ENCODE measurements around the gene SNX22.

Gene SNX22

GRCh38 chr15:64137226-64137833 is 14.2 kb upstream of the SNX22 start:
- Histone ChIP-seq H3K9me3 (replicated peaks; ENCODE audit: low read length) (no peaks in the 10 kb centered on the region), H3K4me1 (ENCODE audit: control insufficient read depth, insufficient read depth, low read length) (no peaks in the 10 kb centered on the region), H3K9ac (ENCODE audit: low read depth, low read length) (no peak overlapping the region), H3K4me2 (ENCODE audit: low read length) (no peak overlapping the region), H3K36me3 (ENCODE audit: insufficient read depth, low read length) (peaks cover 62% of the 10 kb centered on the region), H3K4me3 (ENCODE audit: low read length) (no peak overlapping the region), H3K27me3 (ENCODE audit: control insufficient read depth, insufficient read depth, low read length) (no peaks in the 10 kb centered on the region)

- Histone ChIP-seq H3K4me2 (ENCODE audit: low read length) (no peak overlapping the region), H3K27me3 (ENCODE audit: control insufficient read depth, insufficient read depth, low read length) (no peaks in the 10 kb centered on the region), H3K4me1 (ENCODE audit: control insufficient read depth, insufficient read depth, low read length) (no peaks in the 10 kb centered on the region), H3K36me3 (ENCODE audit: insufficient read depth, low read length) (peaks cover 60% of the 10 kb centered on the region), H3K4me3 (ENCODE audit: low read length) (no peak overlapping the region), H3K9me3 (replicated peaks; ENCODE audit: low read length) (no peaks in the 10 kb centered on the region), H3K9ac (ENCODE audit: low read depth, low read length) (no peak overlapping the region)
These were observed 13.1 kb upstream of the SNX22 start for GRCh38 chr15:64138331-64138941.

- Histone ChIP-seq H3K36me3 (ENCODE audit: insufficient read depth, low read length) (peaks cover 52% of the 10 kb centered on the region), H3K27me3 (ENCODE audit: control insufficient read depth, insufficient read depth, low read length) (no peaks in the 10 kb centered on the region), H3K4me3 (ENCODE audit: low read length) (no peak overlapping the region), H3K4me2 (ENCODE audit: low read length) (no peak overlapping the region), H3K9me3 (replicated peaks; ENCODE audit: low read length) (no peaks in the 10 kb centered on the region), H3K4me1 (ENCODE audit: control insufficient read depth, insufficient read depth, low read length) (no peaks in the 10 kb centered on the region), H3K9ac (ENCODE audit: low read depth, low read length) (no peak overlapping the region)
These were observed 9.6 kb upstream of the SNX22 start for GRCh38 chr15:64141798-64142512.

GRCh38 chr15:64143276-64143675 is 8.3 kb upstream of the SNX22 start:
- Histone ChIP-seq H3K4me3 (ENCODE audit: low read length) (no peak overlapping the region), H3K4me2 (ENCODE audit: low read length) (no peak overlapping the region), H3K4me1 (ENCODE audit: control insufficient read depth, insufficient read depth, low read length) (no peaks in the 10 kb centered on the region), H3K36me3 (ENCODE audit: insufficient read depth, low read length) (peaks cover 40% of the 10 kb centered on the region), H3K9me3 (replicated peaks; ENCODE audit: low read length) (no peaks in the 10 kb centered on the region), H3K27me3 (ENCODE audit: control insufficient read depth, insufficient read depth, low read length) (no peaks in the 10 kb centered on the region), H3K9ac (ENCODE audit: low read depth, low read length) (no peak overlapping the region)

GRCh38 chr15:64144192-64144564 is 7.4 kb upstream of the SNX22 start:
- no peak overlapping the region for H3K9ac ChIP-seq (ENCODE audit: low read depth, low read length)
- H3K36me3 ChIP-seq (ENCODE audit: insufficient read depth, low read length), result peaks cover 34% of the 10 kb centered on the region

GRCh38 chr15:64144565-64145281 is 6.8 kb upstream of the SNX22 start:
- no peaks in the 10 kb centered on the region for H3K4me1 ChIP-seq (ENCODE audit: control insufficient read depth, insufficient read depth, low read length)
- H3K36me3 ChIP-seq (ENCODE audit: insufficient read depth, low read length), result peaks cover 34% of the 10 kb centered on the region
- H3K27me3 ChIP-seq (ENCODE audit: control insufficient read depth, insufficient read depth, low read length), result no peaks in the 10 kb centered on the region
- no peak overlapping the region for H3K9ac ChIP-seq (ENCODE audit: low read depth, low read length)
- no peak overlapping the region for H3K4me3 ChIP-seq (ENCODE audit: low read length)
- no peak overlapping the region for H3K4me2 ChIP-seq (ENCODE audit: low read length)
- H3K9me3 ChIP-seq (replicated peaks; ENCODE audit: low read length), result no peaks in the 10 kb centered on the region

More at GRCh38 chr15:64144192-64144564, 7.4 kb upstream of the SNX22 start:
- H3K4me1 ChIP-seq (ENCODE audit: control insufficient read depth, insufficient read depth, low read length), result no peaks in the 10 kb centered on the region
- H3K27me3 ChIP-seq (ENCODE audit: control insufficient read depth, insufficient read depth, low read length), result no peaks in the 10 kb centered on the region
- H3K9me3 ChIP-seq (replicated peaks; ENCODE audit: low read length), result no peaks in the 10 kb centered on the region
- no peak overlapping the region for H3K4me3 ChIP-seq (ENCODE audit: low read length)
- no peak overlapping the region for H3K4me2 ChIP-seq (ENCODE audit: low read length)

GRCh38 chr15:64146041-64146440 is 5.5 kb upstream of the SNX22 start:
- Histone ChIP-seq H3K9ac (ENCODE audit: low read depth, low read length) (no peak overlapping the region), H3K27me3 (ENCODE audit: control insufficient read depth, insufficient read depth, low read length) (no peaks in the 10 kb centered on the region), H3K4me1 (ENCODE audit: control insufficient read depth, insufficient read depth, low read length) (no peaks in the 10 kb centered on the region), H3K4me3 (ENCODE audit: low read length) (no peak overlapping the region), H3K9me3 (replicated peaks; ENCODE audit: low read length) (no peaks in the 10 kb centered on the region), H3K36me3 (ENCODE audit: insufficient read depth, low read length) (peaks cover 32% of the 10 kb centered on the region), H3K4me2 (ENCODE audit: low read length) (no peak overlapping the region)

- no peak overlapping the region for H3K4me3 ChIP-seq (ENCODE audit: low read length)
- no peaks in the 10 kb centered on the region for H3K27me3 ChIP-seq (ENCODE audit: control insufficient read depth, insufficient read depth, low read length)
- H3K4me1 ChIP-seq (ENCODE audit: control insufficient read depth, insufficient read depth, low read length), result no peaks in the 10 kb centered on the region
- no peaks in the 10 kb centered on the region for H3K9me3 ChIP-seq (replicated peaks; ENCODE audit: low read length)
- H3K9ac ChIP-seq (ENCODE audit: low read depth, low read length), result no peak overlapping the region
- no peak overlapping the region for H3K4me2 ChIP-seq (ENCODE audit: low read length)
- peaks cover 27% of the 10 kb centered on the region for H3K36me3 ChIP-seq (ENCODE audit: insufficient read depth, low read length)
These were observed 5.0 kb upstream of the SNX22 start for GRCh38 chr15:64146520-64146884.

GRCh38 chr15:64146885-64147681 is 4.4 kb upstream of the SNX22 start:
- H3K9ac ChIP-seq (ENCODE audit: low read depth, low read length), result no peak overlapping the region

GRCh38 chr15:64148168-64148567 is 3.4 kb upstream of the SNX22 start:
- H3K9ac ChIP-seq (ENCODE audit: low read depth, low read length), result no peak overlapping the region

More at GRCh38 chr15:64146885-64147681, 4.4 kb upstream of the SNX22 start:
- H3K4me1 ChIP-seq (ENCODE audit: control insufficient read depth, insufficient read depth, low read length), result peaks cover 5% of the 10 kb centered on the region
- H3K36me3 ChIP-seq (ENCODE audit: insufficient read depth, low read length), result peaks cover 23% of the 10 kb centered on the region
- H3K9me3 ChIP-seq (replicated peaks; ENCODE audit: low read length), result no peaks in the 10 kb centered on the region
- no peak overlapping the region for H3K4me2 ChIP-seq (ENCODE audit: low read length)
- peaks cover 4% of the 10 kb centered on the region for H3K27me3 ChIP-seq (ENCODE audit: control insufficient read depth, insufficient read depth, low read length)
- no peak overlapping the region for H3K4me3 ChIP-seq (ENCODE audit: low read length)

GRCh38 chr15:64148581-64148980 is 3.0 kb upstream of the SNX22 start:
- peaks cover 14% of the 10 kb centered on the region for H3K36me3 ChIP-seq (ENCODE audit: insufficient read depth, low read length)
- H3K4me2 ChIP-seq (ENCODE audit: low read length), result no peak overlapping the region
- H3K4me1 ChIP-seq (ENCODE audit: control insufficient read depth, insufficient read depth, low read length), result peaks cover 6% of the 10 kb centered on the region
- H3K4me3 ChIP-seq (ENCODE audit: low read length), result no peak overlapping the region
- H3K9me3 ChIP-seq (replicated peaks; ENCODE audit: low read length), result no peaks in the 10 kb centered on the region
- H3K9ac ChIP-seq (ENCODE audit: low read depth, low read length), result no peak overlapping the region
- H3K27me3 ChIP-seq (ENCODE audit: control insufficient read depth, insufficient read depth, low read length), result peaks cover 13% of the 10 kb centered on the region

More at GRCh38 chr15:64148168-64148567, 3.4 kb upstream of the SNX22 start:
- Histone ChIP-seq H3K9me3 (replicated peaks; ENCODE audit: low read length) (no peaks in the 10 kb centered on the region), H3K27me3 (ENCODE audit: control insufficient read depth, insufficient read depth, low read length) (peaks cover 13% of the 10 kb centered on the region), H3K4me3 (ENCODE audit: low read length) (no peak overlapping the region), H3K4me2 (ENCODE audit: low read length) (no peak overlapping the region), H3K4me1 (ENCODE audit: control insufficient read depth, insufficient read depth, low read length) (peaks cover 6% of the 10 kb centered on the region), H3K36me3 (ENCODE audit: insufficient read depth, low read length) (peaks cover 18% of the 10 kb centered on the region)
